Liver (tissue), 3 donors: ENCODE data around the gene CCDC200.

Source experiments
- EGR1 ChIP-seq, 2 donors: IDR thresholded peaks; 2 replicates each; pipeline ENCODE4 v1.6.1; 2016 to 2018; ENCODE audit warnings: antibody characterized with exemption in 2 of 2, low read depth in 2 of 2
- FOXA2 ChIP-seq: IDR thresholded peaks from 2 replicates; pipeline ENCODE4 v1.6.1; 2016; ENCODE audit warnings: antibody characterized with exemption
- HNF4G ChIP-seq: IDR thresholded peaks from 2 replicates; pipeline ENCODE4 v1.6.1; 2016; ENCODE audit warnings: antibody characterized with exemption
- JUND ChIP-seq, 2 donors: IDR thresholded peaks; 2 replicates each; pipeline ENCODE4 v1.6.1; 2016; ENCODE audit warnings: antibody characterized with exemption in 2 of 2
- NR2F2 ChIP-seq: IDR thresholded peaks from 2 replicates; pipeline ENCODE4 v1.6.1; 2016; ENCODE audit warnings: antibody characterized with exemption
- TF ChIP-seq, protein P1 (sequence below): fragments of 150-350 bp; IDR thresholded peaks from 2 replicates; pipeline ENCODE4 v1.5.1; 2017; ENCODE audit warnings: improper control_type of control experiment, low read depth, low read length; ENCODE audit not compliant: missing input control
- TF ChIP-seq, protein P2 (sequence below): IDR thresholded peaks from 2 replicates; pipeline ENCODE4 v1.6.1; 2016; ENCODE audit warnings: antibody characterized with exemption
- TF ChIP-seq, protein P3 (sequence below): IDR thresholded peaks from 2 replicates; pipeline ENCODE4 v1.6.1; 2016; ENCODE audit warnings: antibody characterized with exemption, mild to moderate bottlenecking
- donor health status: healthy.
- donor health status: healthy.

DNA sequence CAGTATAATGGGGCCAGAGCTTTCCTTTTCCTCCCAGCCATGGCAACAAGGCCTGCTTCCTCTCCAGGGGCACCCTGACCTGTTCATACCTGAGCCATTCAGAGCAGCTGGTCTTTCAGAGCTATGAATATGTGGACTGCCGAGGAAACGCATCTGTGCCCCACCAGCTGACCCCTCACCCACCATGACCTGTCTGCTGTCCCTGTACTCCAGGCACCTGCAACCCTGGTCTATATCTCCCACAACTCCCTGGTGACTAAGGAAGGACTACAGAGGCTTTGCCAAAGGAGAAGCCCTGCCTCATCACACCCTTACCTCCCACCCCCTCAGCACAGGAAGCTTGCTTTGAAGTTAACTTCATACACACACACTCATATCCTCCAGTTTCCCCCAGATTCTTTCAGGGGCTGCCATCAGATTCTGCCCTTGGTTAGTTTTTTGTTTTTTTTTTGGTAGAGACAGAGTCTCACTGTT, 10.8 kb downstream of the CCDC200 start:
- TF ChIP-seq, protein P1, sequence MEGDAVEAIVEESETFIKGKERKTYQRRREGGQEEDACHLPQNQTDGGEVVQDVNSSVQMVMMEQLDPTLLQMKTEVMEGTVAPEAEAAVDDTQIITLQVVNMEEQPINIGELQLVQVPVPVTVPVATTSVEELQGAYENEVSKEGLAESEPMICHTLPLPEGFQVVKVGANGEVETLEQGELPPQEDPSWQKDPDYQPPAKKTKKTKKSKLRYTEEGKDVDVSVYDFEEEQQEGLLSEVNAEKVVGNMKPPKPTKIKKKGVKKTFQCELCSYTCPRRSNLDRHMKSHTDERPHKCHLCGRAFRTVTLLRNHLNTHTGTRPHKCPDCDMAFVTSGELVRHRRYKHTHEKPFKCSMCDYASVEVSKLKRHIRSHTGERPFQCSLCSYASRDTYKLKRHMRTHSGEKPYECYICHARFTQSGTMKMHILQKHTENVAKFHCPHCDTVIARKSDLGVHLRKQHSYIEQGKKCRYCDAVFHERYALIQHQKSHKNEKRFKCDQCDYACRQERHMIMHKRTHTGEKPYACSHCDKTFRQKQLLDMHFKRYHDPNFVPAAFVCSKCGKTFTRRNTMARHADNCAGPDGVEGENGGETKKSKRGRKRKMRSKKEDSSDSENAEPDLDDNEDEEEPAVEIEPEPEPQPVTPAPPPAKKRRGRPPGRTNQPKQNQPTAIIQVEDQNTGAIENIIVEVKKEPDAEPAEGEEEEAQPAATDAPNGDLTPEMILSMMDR: no peak
- TF ChIP-seq HNF4G: no peak
- TF ChIP-seq FOXA2: no peak
- no peak for TF ChIP-seq JUND (IDR thresholded peaks at IDR 0.05)
- TF ChIP-seq, protein P2, sequence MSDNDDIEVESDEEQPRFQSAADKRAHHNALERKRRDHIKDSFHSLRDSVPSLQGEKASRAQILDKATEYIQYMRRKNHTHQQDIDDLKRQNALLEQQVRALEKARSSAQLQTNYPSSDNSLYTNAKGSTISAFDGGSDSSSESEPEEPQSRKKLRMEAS: no peak
- no peak for TF ChIP-seq NR2F2
- TF ChIP-seq EGR1 (IDR thresholded peaks at IDR 0.05; ENCODE audit: low read depth in 2 of 2): no peak
- TF ChIP-seq, protein P3, sequence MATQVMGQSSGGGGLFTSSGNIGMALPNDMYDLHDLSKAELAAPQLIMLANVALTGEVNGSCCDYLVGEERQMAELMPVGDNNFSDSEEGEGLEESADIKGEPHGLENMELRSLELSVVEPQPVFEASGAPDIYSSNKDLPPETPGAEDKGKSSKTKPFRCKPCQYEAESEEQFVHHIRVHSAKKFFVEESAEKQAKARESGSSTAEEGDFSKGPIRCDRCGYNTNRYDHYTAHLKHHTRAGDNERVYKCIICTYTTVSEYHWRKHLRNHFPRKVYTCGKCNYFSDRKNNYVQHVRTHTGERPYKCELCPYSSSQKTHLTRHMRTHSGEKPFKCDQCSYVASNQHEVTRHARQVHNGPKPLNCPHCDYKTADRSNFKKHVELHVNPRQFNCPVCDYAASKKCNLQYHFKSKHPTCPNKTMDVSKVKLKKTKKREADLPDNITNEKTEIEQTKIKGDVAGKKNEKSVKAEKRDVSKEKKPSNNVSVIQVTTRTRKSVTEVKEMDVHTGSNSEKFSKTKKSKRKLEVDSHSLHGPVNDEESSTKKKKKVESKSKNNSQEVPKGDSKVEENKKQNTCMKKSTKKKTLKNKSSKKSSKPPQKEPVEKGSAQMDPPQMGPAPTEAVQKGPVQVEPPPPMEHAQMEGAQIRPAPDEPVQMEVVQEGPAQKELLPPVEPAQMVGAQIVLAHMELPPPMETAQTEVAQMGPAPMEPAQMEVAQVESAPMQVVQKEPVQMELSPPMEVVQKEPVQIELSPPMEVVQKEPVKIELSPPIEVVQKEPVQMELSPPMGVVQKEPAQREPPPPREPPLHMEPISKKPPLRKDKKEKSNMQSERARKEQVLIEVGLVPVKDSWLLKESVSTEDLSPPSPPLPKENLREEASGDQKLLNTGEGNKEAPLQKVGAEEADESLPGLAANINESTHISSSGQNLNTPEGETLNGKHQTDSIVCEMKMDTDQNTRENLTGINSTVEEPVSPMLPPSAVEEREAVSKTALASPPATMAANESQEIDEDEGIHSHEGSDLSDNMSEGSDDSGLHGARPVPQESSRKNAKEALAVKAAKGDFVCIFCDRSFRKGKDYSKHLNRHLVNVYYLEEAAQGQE: no peak
